ENCODE results near the gene PCDHGA10. TPM values are rescaled to one million over a fixed set of nuclear protein-coding genes. Genes with fewer than 3 reads are reported as not detected.

PCDHGA10 gene
- 10 to 100 TPM in 1 of 2 donors, 1 to 10 TPM in 1; 3.2 to 20.7 TPM for total RNA-seq
- polyA plus RNA-seq (2013, experiment 1 of 2): 10.4 TPM
- polyA plus RNA-seq (2013, experiment 2 of 2): 12.1 TPM
- long read RNA-seq, experiment 1: 0 reads
- long read RNA-seq, experiment 2: 0 reads
- long read RNA-seq, experiment 3, full-length matches to known transcripts: 8 of 8 reads
- long read RNA-seq, experiment 3, partial matches to known transcripts: 0 of 8 reads
- long read RNA-seq, experiment 3, other reads (novel, unspliced or antisense): 0 of 8 reads
- long read RNA-seq, experiment 4, full-length matches to known transcripts: 1 of 1 reads
- long read RNA-seq, experiment 4, partial matches to known transcripts: 0 of 1 reads
- long read RNA-seq, experiment 4, other reads (novel, unspliced or antisense): 0 of 1 reads

GRCh38 chr5:141412854-141413539 is at the start of gene PCDHGA10:
Gene PCDHGA10 (plus strand): TSS chr5:141412987. CDS start chr5:141413176, 189 bp downstream.
- peak within 1 kb of the TSS; percentile 75 for H3K4me3 ChIP-seq (ENCODE audit: low read length)
- Mint-ChIP-seq H3K4me1 (peaks cover 3% of the 10 kb centered on the region), H3K27ac (peak within 1 kb of the TSS; percentile 92), H3K36me3 (ENCODE audit: low read depth) (peaks cover 30% of the 10 kb centered on the region), H3K4me3 (peak within 1 kb of the TSS; percentile 80), H3K9me3 (peaks cover 30% of the 10 kb centered on the region), H3K27me3 (ENCODE audit: insufficient read depth) (peaks cover 26% of the 10 kb centered on the region)
- no peak within 1 kb of the TSS for H3K27ac ChIP-seq (ENCODE audit: low read depth, low read length)
- no peaks in the 10 kb centered on the region for H3K36me3 ChIP-seq (ENCODE audit: control insufficient read depth, insufficient read depth, low read length)
- H3K9me3 ChIP-seq (ENCODE audit: control insufficient read depth, low read length): peaks cover 29% of the 10 kb centered on the region
- H3K9ac ChIP-seq (ENCODE audit: extremely low read depth, low read length, poor library complexity, severe bottlenecking): peak within 1 kb of the TSS; percentile 50
- no peaks in the 10 kb centered on the region for H3K4me1 ChIP-seq (ENCODE audit: control insufficient read depth, insufficient read depth, low read length)
- TF ChIP-seq CTCF (conservative IDR thresholded peaks at IDR 0.05): peak; percentile 89
- DNase-seq: peak; percentile 85
- no peaks in the 10 kb centered on the region for H3K27me3 ChIP-seq (ENCODE audit: control insufficient read depth, insufficient read depth, low read length, poor library complexity, severe bottlenecking)
- 51 to 57% methylated on average over 17 to 31 of the region's 31 CpGs for WGBS, 2 experiments (ENCODE audit: insufficient coverage in 1 of 2, insufficient read length in 1 of 2)

- H3K9me3 ChIP-seq (ENCODE audit: control insufficient read depth, low read length): peaks cover 47% of the 10 kb centered on the region
- Mint-ChIP-seq H3K27me3 (ENCODE audit: insufficient read depth) (no peaks in the 10 kb centered on the region), H3K27ac (no peak within 1 kb of the TSS), H3K4me1 (no peaks in the 10 kb centered on the region), H3K4me3 (no peak within 1 kb of the TSS), H3K9me3 (peaks cover 68% of the 10 kb centered on the region), H3K36me3 (ENCODE audit: low read depth) (peaks cover 50% of the 10 kb centered on the region)
- H3K27me3 ChIP-seq (ENCODE audit: control insufficient read depth, insufficient read depth, low read length, poor library complexity, severe bottlenecking): no peaks in the 10 kb centered on the region
- no peak for TF ChIP-seq CTCF (conservative IDR thresholded peaks at IDR 0.05)
- H3K9ac ChIP-seq (ENCODE audit: extremely low read depth, low read length, poor library complexity, severe bottlenecking): no peak within 1 kb of the TSS
- no peak for DNase-seq
- H3K4me1 ChIP-seq (ENCODE audit: control insufficient read depth, insufficient read depth, low read length): no peaks in the 10 kb centered on the region
- no peak within 1 kb of the TSS for H3K27ac ChIP-seq (ENCODE audit: low read depth, low read length)
- 96% methylated on average over 28 to 33 of the region's 34 CpGs for WGBS, 2 experiments (ENCODE audit: insufficient coverage in 1 of 2, insufficient read length in 1 of 2)
- H3K4me3 ChIP-seq (ENCODE audit: low read length): no peak within 1 kb of the TSS
- H3K36me3 ChIP-seq (ENCODE audit: control insufficient read depth, insufficient read depth, low read length): no peaks in the 10 kb centered on the region
These were observed 48.7 kb upstream of the PCDHGA10 start, which contains the start of gene PCDHGA5 for GRCh38 chr5:141363952-141364660. Gene PCDHGA5 (plus strand): TSS chr5:141364162. CDS start chr5:141364331, 169 bp downstream.

Measured in endodermal cell (in vitro differentiated cells).